ENCODE data around the gene MAPKAP1.

DNA sequence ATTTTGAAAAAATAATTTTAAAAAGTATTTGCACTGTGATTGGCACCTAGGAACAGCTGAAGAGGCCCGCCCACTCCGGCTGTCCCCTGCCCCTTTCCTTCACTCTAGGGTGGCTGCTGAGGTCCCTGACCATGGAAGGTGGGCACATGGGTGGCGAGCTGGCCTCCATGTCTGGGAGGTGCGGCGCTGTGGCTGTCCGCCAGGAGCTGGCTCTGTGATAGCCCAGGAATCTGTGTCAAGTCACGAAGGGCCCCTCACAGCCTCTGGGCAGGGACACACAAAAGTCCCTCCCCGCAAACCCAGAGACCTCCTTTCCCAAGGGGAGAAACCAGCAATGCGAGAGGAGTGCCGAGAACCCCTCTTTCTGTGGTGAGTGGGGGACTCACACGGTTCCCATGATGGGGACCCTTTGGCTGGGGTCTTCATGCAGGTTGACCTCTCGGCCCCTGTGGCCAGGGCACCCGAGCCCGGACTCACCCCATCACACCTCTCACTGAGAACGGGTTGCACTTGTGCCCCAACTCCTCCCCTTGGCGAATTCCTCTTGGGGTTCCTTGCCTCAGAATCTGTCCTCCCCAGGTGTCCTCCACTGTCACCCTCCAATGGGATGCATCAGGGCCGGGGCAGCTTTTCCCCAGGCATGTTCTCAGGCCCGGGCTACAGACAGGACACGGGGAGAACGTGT is 277.4 kb downstream of the MAPKAP1 start:
- TF ChIP-seq SP1 (IDR thresholded peaks at IDR 0.05) (no peak), HDGF (IDR thresholded peaks at IDR 0.05; ENCODE audit: borderline replicate concordance) (no peak), ELF4 (IDR thresholded peaks at IDR 0.05) (no peak), FOXM1 (IDR thresholded peaks at IDR 0.05; ENCODE audit: borderline replicate concordance) (no peak), FOXK2 (IDR thresholded peaks at IDR 0.05) (no peak), FOXA1 (IDR thresholded peaks at IDR 0.05) (no peak), SUZ12 (IDR thresholded peaks at IDR 0.05) (no peak)

All from HEK293T (cell line).